K562 (cell line): Measurements from ENCODE around the gene ZBTB9. TPM values are rescaled to one million over a fixed set of nuclear protein-coding genes. Genes with fewer than 3 reads are reported as not detected.

ENCODE experiments used
- ATAC-seq: fragments of 200-7000 bp; cut with Tn5 transposase; 3 replicates; pipeline ENCODE4 v1.9.1; 2020; ENCODE audit warnings: moderate library complexity
- BruUV-seq: library from RNA; stranded (reverse); fragments of 400-500 nt; replicated peaks from 2 replicates; lab custom pipeline; 2021; lab: Mats Ljungman, UMichigan
- CTCF ChIA-PET: fragments of 300-600 bp; formaldehyde crosslinking; extraction: SDS; loops from one replicate; lab custom pipeline; 2021; ENCODE audit warnings: low intra/inter-chr PET ratio; lab: Yijun Ruan, JAX
- POLR2A ChIA-PET: fragments of 300-600, 350-650 bp; sonication (Branson Sonifier 250); formaldehyde crosslinking; extraction: SDS; loops from one replicate; lab custom pipeline; 2021; ENCODE audit warnings: antibody characterized with exemption, inconsistent platforms; lab: Yijun Ruan, JAX
- DNase-seq, 4 experiments: peaks; one replicate each; pipeline versions ENCODE4 v3.0.0 to v3.0.0-alpha.2; 2011 to 2018; ENCODE audit warnings: low spot score in 3 of 4, mixed read lengths in 3 of 4; ENCODE audit errors: extremely low read depth in 1 of 4
- FAIRE-seq: peaks from 2 replicates; lab custom pipeline; 2011; peaks lifted over from hg19 to GRCh38; lab: Jason Lieb, UNC
- H2AFZ ChIP-seq: 2 replicates; pipeline ENCODE4 v1.6.0; 2011; ENCODE audit warnings: low read depth, low read length, control low read depth, inconsistent platforms
- H3K27ac ChIP-seq: fragments of 200-600 bp; 3 replicates; pipeline ENCODE4 v1.8.0; 2011; ENCODE audit warnings: low read depth, mild to moderate bottlenecking, control low read depth, inconsistent platforms, low read length, moderate library complexity, mixed read lengths; ENCODE audit errors: extremely low read depth
- H3K27me3 ChIP-seq, 2 experiments: fragments of 300-600 bp in 1 of 2; 2 replicates in 1 of 2; 3 replicates in 1 of 2; pipeline versions ENCODE4 v1.6.0 to v1.8.0; 2011; ENCODE audit warnings: inconsistent platforms in 2 of 2, low read length in 2 of 2, mild to moderate bottlenecking in 1 of 2, mixed read lengths in 1 of 2, moderate library complexity in 1 of 2; ENCODE audit not compliant: control insufficient read depth in 2 of 2, insufficient read depth in 2 of 2
- H3K36me3 ChIP-seq: fragments of 300-600 bp; 3 replicates; pipeline ENCODE4 v1.8.0; 2011; ENCODE audit warnings: mild to moderate bottlenecking, low read length, inconsistent platforms; ENCODE audit not compliant: control insufficient read depth, insufficient read depth
- H3K4me1 ChIP-seq, 2 experiments: fragments of 200-600 bp in 1 of 2; replicated peaks in 1 of 2; 2 replicates in 1 of 2; 3 replicates in 1 of 2; pipeline versions ENCODE4 v1.5.1 to v1.8.0; 2011; ENCODE audit warnings: inconsistent platforms in 2 of 2, low read length in 2 of 2, mild to moderate bottlenecking in 1 of 2, mixed read lengths in 1 of 2, moderate library complexity in 1 of 2; ENCODE audit not compliant: control insufficient read depth in 2 of 2, insufficient read depth in 2 of 2
- H3K4me2 ChIP-seq: 2 replicates; pipeline ENCODE4 v1.6.1; 2011; ENCODE audit warnings: low read length, control low read depth, inconsistent platforms, mixed read lengths; ENCODE audit not compliant: insufficient read depth
- H3K4me3 ChIP-seq: fragments of 200-600 bp; sonication (generic), shearing (Covaris generic); 2 replicates; pipeline ENCODE4 v1.5.1; 2016; ENCODE audit warnings: control low read depth, inconsistent platforms
- H3K79me2 ChIP-seq: fragments of 200-600 bp; 3 replicates; pipeline ENCODE4 v1.8.0; 2011; ENCODE audit warnings: low read length, inconsistent platforms; ENCODE audit not compliant: control insufficient read depth, insufficient read depth
- H3K9ac ChIP-seq, 2 experiments: 2 replicates each; pipeline versions ENCODE4 v1.6.0 to v1.6.1; 2011; ENCODE audit warnings: low read depth in 2 of 2, low read length in 2 of 2, control low read depth in 1 of 2, inconsistent platforms in 1 of 2, mild to moderate bottlenecking in 1 of 2, mixed read lengths in 1 of 2; ENCODE audit not compliant: insufficient read depth in 1 of 2
- H3K9me1 ChIP-seq: one replicate; pipeline ENCODE4 v1.6.0; 2011; ENCODE audit warnings: inconsistent platforms, mild to moderate bottlenecking, low read length, moderate library complexity; ENCODE audit not compliant: control insufficient read depth, insufficient read depth
- H3K9me3 ChIP-seq: replicated peaks from 2 replicates; pipeline ENCODE4 v1.5.1; 2011; ENCODE audit warnings: low read depth, low read length, inconsistent platforms; ENCODE audit not compliant: control insufficient read depth, insufficient read depth
- H4K20me1 ChIP-seq: replicated peaks from 2 replicates; pipeline ENCODE4 v1.6.1; 2011; ENCODE audit warnings: low read length, inconsistent platforms, mixed read lengths; ENCODE audit not compliant: control insufficient read depth, insufficient read depth
- CAMTA2 ChIP-seq: fragments of 250-450 bp; sonication (Bioruptor Pico); conservative IDR thresholded peaks from 2 replicates; pipeline ENCODE4 v1.5.1; 2022
- CEBPG ChIP-seq, 3 experiments: fragments of 200-800 bp in 1 of 3; sonication (Bioruptor generic) in 1 of 3; sonication (generic) in 1 of 3; formaldehyde crosslinking in 1 of 3; IDR thresholded peaks in 2 of 3; conservative IDR thresholded peaks in 1 of 3; 2 replicates each; pipeline versions ENCODE4 v1.6.1 to v1.8.0; 2016 to 2022; ENCODE audit warnings: missing compliant biosample characterization in 2 of 3, missing genetic modification characterization in 2 of 3, mild to moderate bottlenecking in 1 of 3, missing genetic modification reagents in 1 of 3
- EP300 ChIP-seq: IDR thresholded peaks from 2 replicates; pipeline ENCODE4 v1.6.1; 2012; ENCODE audit warnings: low read length, improper control_type of control experiment
- FOXK1 ChIP-seq: sonication (generic); formaldehyde crosslinking; IDR thresholded peaks from 2 replicates; pipeline ENCODE4 v1.8.0; 2022; ENCODE audit warnings: missing genetic modification reagents, mild to moderate bottlenecking, borderline replicate concordance
- HDAC3 ChIP-seq: fragments of 450-650 bp; IDR thresholded peaks from 2 replicates; pipeline ENCODE4 v1.6.1; 2018; ENCODE audit warnings: borderline replicate concordance, mild to moderate bottlenecking, moderate library complexity; ENCODE audit not compliant: partially characterized antibody
- HNRNPK ChIP-seq: fragments of 200-400 bp; formaldehyde crosslinking; IDR thresholded peaks from one replicate; pipeline ENCODE4 v1.6.1; 2018; ENCODE audit warnings: mild to moderate bottlenecking, low read depth, low read length; ENCODE audit not compliant: poor library complexity, severe bottlenecking
- ILF3 ChIP-seq: fragments of 450-650 bp; IDR thresholded peaks from 2 replicates; pipeline ENCODE4 v1.6.1; 2018; ENCODE audit warnings: antibody characterized with exemption, mild to moderate bottlenecking, moderate library complexity, borderline replicate concordance
- KDM2B ChIP-seq: fragments of 250-450 bp; sonication (Bioruptor Pico); IDR thresholded peaks from 2 replicates; pipeline ENCODE4 v1.8.0; 2021; ENCODE audit warnings: mild to moderate bottlenecking, moderate library complexity
- MLLT1 ChIP-seq, 2 experiments: fragments of 450-650 bp; IDR thresholded peaks; 2 replicates each; pipeline ENCODE4 v1.6.1; 2016
- MYBL2 ChIP-seq, 2 experiments: fragments of 450-650 bp in 1 of 2; sonication (generic) in 1 of 2; formaldehyde crosslinking in 1 of 2; IDR thresholded peaks; 2 replicates each; pipeline versions ENCODE4 v1.6.1 to v1.8.1; 2017 to 2022; ENCODE audit warnings: borderline replicate concordance in 1 of 2, inconsistent platforms in 1 of 2, low read depth in 1 of 2, mild to moderate bottlenecking in 1 of 2, missing genetic modification reagents in 1 of 2, moderate library complexity in 1 of 2
- NBN ChIP-seq: fragments of 450-650 bp; IDR thresholded peaks from 2 replicates; pipeline ENCODE4 v1.6.1; 2016; ENCODE audit warnings: low read depth, mild to moderate bottlenecking
- NR2F6 ChIP-seq: fragments of 450-650 bp; formaldehyde crosslinking; IDR thresholded peaks from 2 replicates; pipeline ENCODE4 v1.4.0; 2020; ENCODE audit warnings: mild to moderate bottlenecking
- POLR2H ChIP-seq: IDR thresholded peaks from 2 replicates; pipeline ENCODE4 v1.6.1; 2016; ENCODE audit warnings: missing genetic modification characterization, low read depth, mild to moderate bottlenecking, control low read depth, missing compliant biosample characterization, moderate library complexity
- SMAD2 ChIP-seq: fragments of 150-350 bp; IDR thresholded peaks from 2 replicates; pipeline ENCODE4 v1.6.1; 2014; ENCODE audit warnings: low read depth, mild to moderate bottlenecking, low read length
- SRSF3 ChIP-seq: fragments of 200-400 bp; formaldehyde crosslinking; IDR thresholded peaks from 2 replicates; pipeline ENCODE4 v1.6.1; 2016; ENCODE audit warnings: mild to moderate bottlenecking, low read length, moderate library complexity; ENCODE audit not compliant: insufficient read depth
- SRSF9 ChIP-seq: fragments of 200-400 bp; formaldehyde crosslinking; IDR thresholded peaks from 2 replicates; pipeline ENCODE4 v1.6.1; 2017; ENCODE audit warnings: low read depth, low read length, borderline replicate concordance
- ZBTB17 ChIP-seq: fragments of 450-650 bp; formaldehyde crosslinking; IDR thresholded peaks from 2 replicates; pipeline ENCODE4 v1.4.0; 2020; ENCODE audit warnings: mild to moderate bottlenecking
- ZEB2 ChIP-seq: fragments of 450-650 bp; IDR thresholded peaks from 2 replicates; pipeline ENCODE4 v1.6.1; 2016
- ZNF232 ChIP-seq: sonication (generic); formaldehyde crosslinking; IDR thresholded peaks from 2 replicates; pipeline ENCODE4 v1.8.0; 2022; ENCODE audit warnings: mild to moderate bottlenecking, missing genetic modification reagents
- ZNF3 ChIP-seq: fragments of 250-450 bp; sonication (Bioruptor Pico); IDR thresholded peaks from 2 replicates; pipeline ENCODE4 v1.5.0; 2021; ENCODE audit warnings: mild to moderate bottlenecking, moderate library complexity
- ZNF551 ChIP-seq: fragments of 250-450 bp; sonication (Bioruptor Pico); IDR thresholded peaks from 2 replicates; pipeline ENCODE4 v1.5.0; 2021; ENCODE audit warnings: mild to moderate bottlenecking, moderate library complexity
- ZNF785 ChIP-seq: fragments of 250-450 bp; sonication (Bioruptor Pico); IDR thresholded peaks from 2 replicates; pipeline ENCODE4 v1.4.0; 2020; ENCODE audit warnings: mild to moderate bottlenecking
- WGBS: fragments of 100-300 bp; shearing (Covaris generic); methylation state at CpG from one replicate; pipeline ENCODE4 v1.1.6; 2016; ENCODE audit warnings: low coverage, mixed read lengths; ENCODE audit not compliant: insufficient coverage; ENCODE audit errors: missing lambda C conversion rate; 5-methylcytosine and 5-hydroxymethylcytosine counted together
- in situ Hi-C: fragments of 300-500 bp; cut with MboI; formaldehyde crosslinking; loops from 4 replicates; pipeline ENCODE4 v1.15.0; 2018; ENCODE audit warnings: inconsistent platforms, mixed read lengths
- intact Hi-C: fragments of 100-400 bp; cut with micrococcal nuclease; formaldehyde crosslinking; loops from 2 replicates; pipeline ENCODE4 v1.14.2; 2022
- polyA plus RNA-seq, 8 experiments: library from polyadenylated mRNA; depleted of rRNA in 4 of 8; stranded (reverse) in 5 of 8; unstranded in 3 of 8; fragments of >200 nt; fragmentation: Nextera tagmentation in 2 of 8; fragmentation: Illumina TruSeq in 1 of 8; extraction: Ambion mirVana in 2 of 8; extraction: Trizol in 1 of 8; gene quantifications; 2 replicates each; pipeline versions ENCODE4 v1.2.1 to v1.2.3, GENCODE V29; 2011 to 2014; ENCODE audit warnings: inconsistent platforms in 1 of 8, missing spikeins in 1 of 8
- total RNA-seq, 7 experiments: library from RNA; depleted of rRNA in 6 of 7; stranded (reverse); fragments of >200 nt in 6 of 7; fragmentation: Illumina TruSeq in 2 of 7; extraction: Trizol in 2 of 7; gene quantifications; 2 replicates each; pipeline versions ENCODE4 v1.2.1 to v1.2.3, GENCODE V29; 2011 to 2021; ENCODE audit warnings: low replicate concordance in 1 of 7

The ZBTB9 gene
- total and polyA plus RNA-seq, 9 of the 15 experiments (the other 6 are each of a cell fraction or from before 2014, with no cell fraction given), result 1.9 to 19.5 (median 10.4) TPM

- Histone ChIP-seq H3K27me3 (no peaks in the 10 kb centered on the region), H3K9me1 (no peaks in the 10 kb centered on the region), H2AFZ (peak overlapping the region; percentile 96), H3K79me2 (peaks cover 26% of the 10 kb centered on the region), H4K20me1 (no peaks in the 10 kb centered on the region; the same call in 1 of the 2 replicates), H3K9ac (peak overlapping the region; percentile 77 to 91), H3K9me3 (no peaks in the 10 kb centered on the region), H3K27ac (peak overlapping the region; percentile 93), H3K4me2 (peak overlapping the region; percentile 83), H3K36me3 (peaks cover 73% of the 10 kb centered on the region), H3K4me1 (peaks cover 11 to 27% of the 10 kb centered on the region in 2 experiments; a peak in 4 of 5 replicates), H3K4me3 (peak overlapping the region; percentile 95)
- intact Hi-C loops (loop anchor here (1.0 to 5.0 kb wide), 5 partner anchors 8 to 209 kb away; partner anchors contain the start of genes B3GALT4, CUTA, KIFC1 and RGL2), in situ Hi-C loops (no loop called here)
- ChIA-PET POLR2A (interaction anchor here (0.5 to 1.4 kb wide), 8 partner anchors 13 to 1314 kb away, joined by 3 to 7 read pairs (median 3); no protein-coding TSS in a partner anchor), CTCF (no interaction called here)
- DNase-seq (peak; percentile 97 to 99 (median 98)), FAIRE-seq (peak; percentile 99), ATAC-seq (peak; percentile 96)
- BruUV-seq, result no TSS peak
- WGBS, result 3% methylated on average over 44 of the region's 65 CpGs
- TF ChIP-seq KDM2B (CRISPR knock-in tag) (0 out of 2 replicates have a peak, but pooled peaks have one; percentile 39), ZNF785 (CRISPR knock-in tag) (no peak), ZNF551 (CRISPR knock-in tag) (no peak), EP300 (peak; percentile 43), HDAC3 (no peak), POLR2H (tag) (peak; percentile 87), FOXK1 (CRISPR knock-in tag) (no peak), HNRNPK (no peak), MLLT1 (IDR thresholded peaks at IDR 0.05) (0 out of 4 replicates have a peak, but pooled peaks of 1 of the 2 experiments have one; percentile 21), CEBPG (CRISPR knock-in tag; IDR thresholded peaks at IDR 0.05) (no peak), CEBPG (tag; conservative IDR thresholded peaks at IDR 0.05 in 1 of 2, IDR thresholded peaks at IDR 0.05 in 1 of 2) (no peak), ZEB2 (no peak), ILF3 (no peak), ZBTB17 (CRISPR knock-in tag) (peak; percentile 88), NBN (peak; percentile 64; the same call in 1 of the 2 replicates), ZNF3 (no peak), SRSF9 (no peak), NR2F6 (CRISPR knock-in tag) (0 out of 2 replicates have a peak, but pooled peaks have one; percentile 38), SMAD2 (no peak), SRSF3 (no peak), CAMTA2 (peak; percentile 96), ZNF232 (CRISPR knock-in tag) (no peak), MYBL2 (IDR thresholded peaks at IDR 0.05; ENCODE audit: low read depth) (peak; percentile 92), MYBL2 (CRISPR knock-in tag; IDR thresholded peaks at IDR 0.05; ENCODE audit: borderline replicate concordance) (no peak)
These were observed 44.2 kb upstream of the ZBTB9 start for GRCh38 chr6:33410050-33410710.
